MCF 10A (cell line): ENCODE measurements around the gene DCLRE1A. TPM values are rescaled to one million over a fixed set of nuclear protein-coding genes. Genes with fewer than 3 reads are reported as not detected.

Experiments
- BruUV-seq: library from RNA; stranded (reverse); fragments of 400-500 nt; replicated peaks from 2 replicates; lab custom pipeline; 2021; lab: Mats Ljungman, UMichigan
- CTCF ChIA-PET: fragments of 300-600 bp; sonication (Branson Sonifier 250); formaldehyde crosslinking; extraction: SDS; loops from one replicate; lab custom pipeline; 2021; ENCODE audit warnings: antibody characterized with exemption, inconsistent platforms; lab: Yijun Ruan, JAX
- POLR2A ChIA-PET: fragments of 300-600, 350-650 bp; sonication (Branson Sonifier 250); formaldehyde crosslinking; extraction: SDS; loops from one replicate; lab custom pipeline; 2020; ENCODE audit warnings: antibody characterized with exemption, inconsistent platforms; lab: Yijun Ruan, JAX
- DNase-seq: peaks from one replicate; pipeline ENCODE4 v3.0.0-alpha.2; 2018; ENCODE audit not compliant: unreplicated experiment
- H3K27ac Mint-ChIP-seq: one replicate; pipeline ENCODE4 v1.8.0; 2022; ENCODE audit warnings: mild to moderate bottlenecking, low read depth, mixed read lengths; ENCODE audit not compliant: unreplicated experiment
- H3K27me3 Mint-ChIP-seq: one replicate; pipeline ENCODE4 v1.8.0; 2022; ENCODE audit warnings: mixed read lengths; ENCODE audit not compliant: insufficient read depth, unreplicated experiment
- H3K36me3 Mint-ChIP-seq: one replicate; pipeline ENCODE4 v1.8.0; 2022; ENCODE audit warnings: mild to moderate bottlenecking, moderate library complexity, mixed read lengths; ENCODE audit not compliant: insufficient read depth, unreplicated experiment
- H3K4me1 Mint-ChIP-seq: one replicate; pipeline ENCODE4 v1.8.0; 2022; ENCODE audit warnings: mixed read lengths; ENCODE audit not compliant: insufficient read depth, unreplicated experiment
- H3K4me3 Mint-ChIP-seq: one replicate; pipeline ENCODE4 v1.8.0; 2022; ENCODE audit warnings: mild to moderate bottlenecking, moderate library complexity, mixed read lengths; ENCODE audit not compliant: unreplicated experiment
- H3K9me3 Mint-ChIP-seq: one replicate; pipeline ENCODE4 v1.8.0; 2022; ENCODE audit warnings: mixed read lengths; ENCODE audit not compliant: unreplicated experiment
- CTCF ChIP-seq: fragments of 200-600 bp; IDR thresholded peaks from one replicate; pipeline ENCODE4 v1.8.0; 2022; ENCODE audit warnings: antibody characterized with exemption, mild to moderate bottlenecking; ENCODE audit not compliant: unreplicated experiment
- intact Hi-C: fragments of 100-400 bp; cut with micrococcal nuclease; formaldehyde crosslinking; loops from 2 replicates; pipeline ENCODE4 v1.14.1; 2022
- total RNA-seq: library from RNA; stranded (reverse); gene quantifications from 2 replicates; pipeline ENCODE4 v1.2.3, GENCODE V29; 2022

The DCLRE1A gene
- total RNA-seq, 1 experiment from 2014 or later, result 9.0 TPM

DNA sequence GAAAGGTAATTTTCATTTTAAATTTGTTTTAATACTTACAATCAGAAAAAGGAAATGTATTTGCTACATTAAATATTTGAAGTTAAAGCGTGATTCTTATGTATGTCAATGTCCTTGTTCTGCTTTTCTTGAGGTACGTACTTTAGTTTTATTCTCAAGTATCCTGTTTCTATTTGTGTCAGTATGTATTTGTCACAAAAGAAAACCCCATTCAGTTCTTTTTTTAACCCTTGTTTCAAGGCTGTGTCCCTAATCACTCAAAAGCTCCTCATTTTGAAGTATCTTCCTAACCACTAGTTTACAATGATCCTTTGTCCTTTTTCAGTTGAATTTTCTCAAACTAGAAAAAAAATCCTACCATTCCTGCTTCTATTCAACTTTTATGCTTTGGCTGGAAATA is 25.8 kb upstream of the DCLRE1A start:
- no TSS peak for BruUV-seq
- peaks cover 29% of the 10 kb centered on the region for H3K36me3 Mint-ChIP-seq
- TF ChIP-seq CTCF, result no peak
- H3K4me1 Mint-ChIP-seq, result peaks cover 6% of the 10 kb centered on the region
- CTCF ChIA-PET, result no interaction called here
- POLR2A ChIA-PET, result interaction anchor here (1.1 kb wide), 1 partner anchor 19 kb away, joined by 3 read pairs; no protein-coding TSS in a partner anchor
- H3K27me3 Mint-ChIP-seq, result no peaks in the 10 kb centered on the region
- H3K9me3 Mint-ChIP-seq, result no peaks in the 10 kb centered on the region
- no peak for DNase-seq
- H3K4me3 Mint-ChIP-seq, result no peak overlapping the region
- no peak overlapping the region for H3K27ac Mint-ChIP-seq
- intact Hi-C loops, result no loop called here

GRCh38 chr10:113876461-113876860 is 22.6 kb upstream of the DCLRE1A start:
- no peak for TF ChIP-seq CTCF
- Mint-ChIP-seq H3K9me3 (peaks cover 10% of the 10 kb centered on the region), H3K36me3 (peaks cover 23% of the 10 kb centered on the region), H3K4me3 (no peak overlapping the region), H3K27me3 (no peaks in the 10 kb centered on the region), H3K27ac (no peak overlapping the region), H3K4me1 (peaks cover 6% of the 10 kb centered on the region)
- ChIA-PET POLR2A (no interaction called here), CTCF (no interaction called here)
- no TSS peak for BruUV-seq
- no peak for DNase-seq
- intact Hi-C loops, result no loop called here

DNA sequence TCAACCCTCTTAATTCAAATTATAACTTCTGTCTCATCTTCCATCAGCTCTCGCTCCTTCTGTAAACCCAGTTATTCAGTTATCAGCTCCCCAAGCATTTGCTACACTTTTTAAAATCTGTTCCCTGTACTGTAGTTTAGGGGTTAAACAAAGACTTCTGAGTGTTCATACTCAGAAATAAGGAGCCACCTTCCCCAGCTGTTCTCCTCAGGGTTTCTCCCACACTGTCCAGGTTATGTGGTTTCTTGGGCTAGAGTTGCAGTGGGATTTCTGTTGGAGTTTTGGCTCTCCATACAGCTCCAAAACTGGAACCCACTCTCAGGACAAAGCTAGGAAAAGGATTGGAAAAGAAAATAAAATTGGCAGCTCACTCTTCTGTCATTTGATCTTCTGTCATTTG is 21.3 kb upstream of the DCLRE1A start:
- Mint-ChIP-seq H3K36me3 (peaks cover 23% of the 10 kb centered on the region), H3K9me3 (peaks cover 10% of the 10 kb centered on the region), H3K4me3 (no peak overlapping the region), H3K27me3 (no peaks in the 10 kb centered on the region), H3K27ac (no peak overlapping the region), H3K4me1 (peaks cover 6% of the 10 kb centered on the region)
- DNase-seq, result no peak
- intact Hi-C loops, result no loop called here
- no TSS peak for BruUV-seq
- TF ChIP-seq CTCF, result no peak
- CTCF ChIA-PET, result interaction anchor here (0.7 to 1.2 kb wide), 2 partner anchors 11 to 1522 kb away, joined by 3 to 7 read pairs; no protein-coding TSS in a partner anchor
- POLR2A ChIA-PET, result no interaction called here

- Mint-ChIP-seq H3K9me3 (peaks cover 10% of the 10 kb centered on the region), H3K27ac (no peak overlapping the region), H3K4me3 (no peak overlapping the region), H3K4me1 (peaks cover 6% of the 10 kb centered on the region), H3K27me3 (no peaks in the 10 kb centered on the region), H3K36me3 (peaks cover 19% of the 10 kb centered on the region)
- BruUV-seq, result no TSS peak
- no peak for TF ChIP-seq CTCF
- ChIA-PET POLR2A (interaction anchor here (0.6 to 0.9 kb wide), 2 partner anchors 33 to 239 kb away, joined by 3 read pairs; no protein-coding TSS in a partner anchor), CTCF (interaction anchor here (0.6 to 0.9 kb wide), 4 partner anchors 12 to 267 kb away, joined by 3 to 4 read pairs (median 4); no protein-coding TSS in a partner anchor)
- intact Hi-C loops, result no loop called here
- no peak for DNase-seq
Measured at GRCh38 chr10:113872139-113873030, 18.5 kb upstream of the DCLRE1A start.
